ENCODE results near the gene TERT. TPM values are rescaled to one million over a fixed set of nuclear protein-coding genes. Genes with fewer than 3 reads are reported as not detected.
"Not testable (repeated sequence)": the region's sequence is repeated elsewhere in the genome, so short reads cannot be mapped to it uniquely, and the experiment has no call there.

The TERT gene
- total RNA-seq, 4 donors from 2014 or later = not detected

GRCh38 chr5:1278216-1278615, 16.7 kb downstream of the TERT start:
- no peak for DNase-seq (ENCODE audit: low spot score)
- TF ChIP-seq CTCF (IDR thresholded peaks at IDR 0.05) = no peak
- no peak for ATAC-seq (ENCODE audit: low FRiP score)

- TF ChIP-seq CTCF (IDR thresholded peaks at IDR 0.05) = no peak
- ATAC-seq (ENCODE audit: low FRiP score) = no peak
- DNase-seq (ENCODE audit: low spot score) = no peak
These were observed 17.1 kb downstream of the TERT start for GRCh38 chr5:1277781-1278180.

DNA sequence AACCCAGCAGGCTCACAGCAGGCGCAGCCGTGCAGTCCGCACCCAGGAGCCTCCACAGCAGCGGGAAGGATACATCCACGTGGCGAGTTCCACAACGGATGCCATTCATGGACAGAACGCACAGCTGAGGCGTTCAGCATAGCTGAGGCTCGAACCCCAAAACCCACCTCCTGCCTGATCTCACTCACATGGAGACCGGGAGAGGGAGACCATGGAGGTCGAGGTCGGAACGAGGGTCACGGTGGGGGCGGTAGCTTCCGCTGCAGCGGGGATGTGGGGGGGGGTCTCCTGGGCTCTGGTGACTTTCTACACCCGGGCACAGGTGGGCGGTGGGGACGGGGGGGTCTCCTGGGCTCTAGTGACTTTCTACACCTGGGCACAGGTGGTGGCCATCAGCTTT, 17.5 kb downstream of the TERT start:
- no peak for TF ChIP-seq CTCF (IDR thresholded peaks at IDR 0.05)
- ATAC-seq (ENCODE audit: low FRiP score) = no peak
- no peak for DNase-seq (ENCODE audit: low spot score)

DNA sequence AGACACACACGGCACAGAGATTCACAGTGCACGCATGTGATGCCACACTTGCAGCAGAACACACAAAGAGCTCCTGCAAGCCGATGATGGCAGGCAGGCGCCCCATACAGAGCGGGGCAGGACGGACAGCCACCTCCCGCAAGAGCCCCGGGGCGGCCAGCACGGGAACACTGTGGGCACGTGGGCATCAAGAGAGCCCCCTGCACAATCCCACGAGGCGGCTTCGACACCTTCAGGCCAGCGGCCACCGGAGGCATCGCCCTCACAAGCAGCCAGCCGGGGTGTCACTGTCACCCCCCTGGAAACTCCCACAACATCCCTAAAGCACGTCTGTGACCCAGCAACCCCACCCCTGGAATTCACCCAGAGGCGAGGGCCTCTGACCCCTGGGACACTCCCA, 17.9 kb downstream of the TERT start:
- ATAC-seq (ENCODE audit: low FRiP score) (no peak), DNase-seq (ENCODE audit: low spot score) (no peak)
- TF ChIP-seq CTCF (IDR thresholded peaks at IDR 0.05) = no peak

DNA sequence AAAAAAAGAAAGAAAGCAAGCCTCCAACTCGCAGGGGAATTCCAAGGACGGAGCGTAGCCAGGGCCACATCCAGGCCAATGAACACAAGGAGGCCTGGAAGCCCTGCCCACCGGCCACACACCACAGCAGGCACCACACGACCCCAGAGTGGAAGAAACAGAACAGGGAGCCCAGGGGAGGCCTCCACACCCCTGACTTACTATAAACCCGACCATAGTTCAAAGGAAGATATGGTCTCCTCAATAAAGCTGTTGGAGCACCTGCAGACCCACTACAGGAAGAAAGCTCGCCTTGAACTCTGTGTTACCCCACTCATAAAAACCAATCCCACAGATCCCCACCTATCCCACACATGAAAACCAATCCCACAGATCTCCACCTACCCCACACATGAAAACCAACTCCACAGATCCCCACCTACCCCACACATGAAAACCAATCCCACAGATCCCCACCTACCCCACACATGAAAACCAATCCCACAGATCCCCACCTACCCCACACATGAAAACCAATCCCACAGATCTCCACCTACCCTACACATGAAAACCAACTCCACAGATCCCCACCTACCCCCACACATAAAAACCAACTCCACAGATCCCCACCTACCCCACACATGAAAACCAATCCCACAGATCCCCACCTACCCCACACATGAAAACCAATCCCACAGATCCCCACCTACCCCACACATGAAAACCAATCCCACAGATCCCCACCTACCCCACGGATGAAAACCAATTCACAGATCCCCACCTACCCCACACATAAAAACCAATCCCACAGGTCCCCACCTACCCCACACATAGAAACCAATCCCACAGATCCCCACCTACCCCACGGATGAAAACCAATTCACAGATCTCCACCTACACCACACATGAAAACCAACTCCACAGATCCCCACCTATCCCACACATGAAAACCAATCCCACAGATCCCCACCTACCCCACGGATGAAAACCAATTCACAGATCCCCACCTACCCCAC, 19.2 kb downstream of the TERT start:
- not testable (repeated sequence) for DNase-seq (ENCODE audit: low spot score); ATAC-seq (ENCODE audit: low FRiP score)

- no peak for ATAC-seq (ENCODE audit: low FRiP score)
- DNase-seq (ENCODE audit: low spot score) = no peak
- no peak for TF ChIP-seq CTCF (IDR thresholded peaks at IDR 0.05)
These were observed 20.4 kb downstream of the TERT start for GRCh38 chr5:1274471-1274870.

- DNase-seq (ENCODE audit: low spot score) = no peak
- ATAC-seq (ENCODE audit: low FRiP score) = no peak
- no peak for TF ChIP-seq CTCF (IDR thresholded peaks at IDR 0.05)
These were observed 21.1 kb downstream of the TERT start for GRCh38 chr5:1273745-1274144.
